GM12878 (cell line): ENCODE measurements around the gene PCBD1. TPM values are rescaled to one million over a fixed set of nuclear protein-coding genes. Genes with fewer than 3 reads are reported as not detected.

ENCODE experiments used
- ASH2L ChIP-seq: fragments of 300-600, 200-600 bp; sonication (generic); IDR thresholded peaks from 2 replicates; pipeline ENCODE4 v1.6.1; 2017; ENCODE audit warnings: low read depth, mild to moderate bottlenecking, borderline replicate concordance
- CBX5 ChIP-seq: sonication (generic); IDR thresholded peaks from 2 replicates; pipeline ENCODE4 v1.6.1; 2016; ENCODE audit warnings: low read depth, moderate library complexity, mild to moderate bottlenecking, inconsistent platforms
- CEBPB ChIP-seq, 2 experiments: fragments of 150-350 bp in 1 of 2; IDR thresholded peaks; 2 replicates each; pipeline ENCODE4 v1.6.1; 2012 to 2014; ENCODE audit warnings: low read depth in 2 of 2, low read length in 2 of 2, borderline replicate concordance in 1 of 2, inconsistent platforms in 1 of 2
- CEBPZ ChIP-seq: fragments of 150-350 bp; IDR thresholded peaks from 2 replicates; pipeline ENCODE4 v1.6.1; 2016; ENCODE audit warnings: low read depth, low read length
- CREM ChIP-seq: IDR thresholded peaks from 2 replicates; pipeline ENCODE4 v1.6.1; 2014; ENCODE audit warnings: antibody characterized with exemption, low read depth
- EGR1 ChIP-seq, 2 experiments: IDR thresholded peaks; 1 replicate in 1 of 2; 2 replicates in 1 of 2; pipeline ENCODE4 v1.6.1; 2011 to 2012; ENCODE audit warnings: low read depth in 2 of 2, low read length in 2 of 2, borderline replicate concordance in 1 of 2, mild to moderate bottlenecking in 1 of 2, moderate library complexity in 1 of 2
- JUND ChIP-seq: IDR thresholded peaks from 2 replicates; pipeline ENCODE4 v1.6.1; 2012; ENCODE audit warnings: low read depth, mild to moderate bottlenecking, low read length, improper control_type of control experiment, moderate library complexity
- MTA3 ChIP-seq: IDR thresholded peaks from 2 replicates; pipeline ENCODE4 v1.6.1; 2012; ENCODE audit warnings: low read length, inconsistent platforms, borderline replicate concordance
- MYB ChIP-seq: fragments of 150-350 bp; IDR thresholded peaks from 2 replicates; pipeline ENCODE4 v1.6.1; 2014; ENCODE audit warnings: mild to moderate bottlenecking, low read depth, low read length, borderline replicate concordance
- PAX8 ChIP-seq: fragments of 450-650 bp; IDR thresholded peaks from 2 replicates; pipeline ENCODE4 v1.6.1; 2017; ENCODE audit warnings: mild to moderate bottlenecking, moderate library complexity
- RAD21 ChIP-seq: IDR thresholded peaks from 2 replicates; pipeline ENCODE4 v1.6.1; 2011; ENCODE audit warnings: mild to moderate bottlenecking, low read depth, low read length, moderate library complexity; ENCODE audit not compliant: insufficient read depth
- RFX5 ChIP-seq: IDR thresholded peaks from 2 replicates; pipeline ENCODE4 v1.6.1; 2011; ENCODE audit warnings: low read depth, low read length, improper control_type of control experiment
- SKIL ChIP-seq: fragments of 450-650 bp; IDR thresholded peaks from 2 replicates; pipeline ENCODE4 v1.6.1; 2017; ENCODE audit warnings: mild to moderate bottlenecking, low read depth, inconsistent platforms; ENCODE audit not compliant: poor library complexity, severe bottlenecking
- SMC3 ChIP-seq: IDR thresholded peaks from 2 replicates; pipeline ENCODE4 v1.6.1; 2011; ENCODE audit warnings: low read length, improper control_type of control experiment, borderline replicate concordance
- STAT1 ChIP-seq: fragments of 450-650 bp; conservative IDR thresholded peaks from 2 replicates; pipeline ENCODE4 v1.6.1; 2014; ENCODE audit warnings: antibody characterized with exemption, mild to moderate bottlenecking
- TCF3 ChIP-seq: IDR thresholded peaks from 2 replicates; pipeline ENCODE4 v1.6.1; 2012; ENCODE audit warnings: low read depth, mild to moderate bottlenecking, low read length, borderline replicate concordance; ENCODE audit not compliant: insufficient read depth
- ZZZ3 ChIP-seq: IDR thresholded peaks from 2 replicates; pipeline ENCODE4 v1.6.1; 2011; ENCODE audit warnings: low read depth; ENCODE audit not compliant: control insufficient read depth, insufficient read length
- polyA plus RNA-seq, 11 experiments: library from polyadenylated mRNA; depleted of rRNA in 4 of 11; unstranded in 6 of 11; stranded (reverse) in 5 of 11; fragments of >200 nt; fragmentation: Nextera tagmentation in 4 of 11; fragmentation: Illumina TruSeq in 1 of 11; extraction: Ambion mirVana in 4 of 11; extraction: Trizol in 1 of 11; gene quantifications; 1 replicate in 1 of 11; 2 replicates in 10 of 11; pipeline versions ENCODE4 v1.2.1 to v1.2.3, GENCODE V29; 2011 to 2016; ENCODE audit warnings: inconsistent platforms in 2 of 11, missing spikeins in 2 of 11, low read depth in 1 of 11
- total RNA-seq, 4 experiments: library from RNA; depleted of rRNA in 3 of 4; stranded (reverse); fragments of >200 nt in 3 of 4; fragmentation: Illumina TruSeq in 1 of 4; extraction: Trizol in 1 of 4; gene quantifications; 2 replicates each; pipeline versions ENCODE4 v1.2.1 to v1.2.3, GENCODE V29; 2013 to 2021
- TF ChIP-seq, protein P1 (sequence below), 3 experiments: IDR thresholded peaks in 2 of 3; conservative IDR thresholded peaks in 1 of 3; 2 replicates each; pipeline ENCODE4 v1.5.1; 2011; ENCODE audit warnings: low read depth in 3 of 3, low read length in 3 of 3, mild to moderate bottlenecking in 3 of 3, control low read depth in 2 of 3, moderate library complexity in 2 of 3, inconsistent platforms in 1 of 3, mixed read lengths in 1 of 3; ENCODE audit not compliant: control insufficient read depth in 2 of 3, insufficient read depth in 1 of 3; ENCODE audit errors: extremely low read depth in 1 of 3
- TF ChIP-seq, protein P2 (sequence below): IDR thresholded peaks from 2 replicates; pipeline ENCODE4 v1.6.1; 2012; ENCODE audit warnings: low read depth, low read length, improper control_type of control experiment

The PCBD1 gene
- total and polyA plus RNA-seq, 10 of the 15 experiments (the other 5 are each of a cell fraction or from before 2014, with no cell fraction given), result 5.6 to 66.8 (median 34.2) TPM

DNA sequence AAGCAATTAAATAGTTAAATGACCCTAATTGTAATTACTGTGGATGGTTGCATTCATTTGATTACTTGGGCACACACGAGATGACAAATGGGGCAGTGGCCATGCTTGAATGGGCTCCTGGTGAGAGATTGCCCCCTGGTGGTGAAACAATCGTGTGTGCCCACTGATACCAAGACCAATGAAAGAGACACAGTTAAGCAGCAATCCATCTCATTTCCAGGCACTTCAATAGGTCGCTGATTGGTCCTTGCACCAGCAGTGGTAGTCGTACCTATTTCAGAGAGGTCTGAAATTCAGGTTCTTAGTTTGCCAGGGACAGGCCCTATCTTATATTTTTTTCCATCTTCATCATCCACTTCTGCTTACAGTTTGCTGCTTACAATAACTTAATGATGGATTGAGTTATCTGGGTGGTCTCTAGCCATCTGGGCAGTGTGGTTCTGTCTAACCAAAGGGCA, 8.3 kb downstream of the PCBD1 start (continued):
- peak; percentile 90 for TF ChIP-seq RAD21
- peak; percentile 85; the same call in 1 of the 2 replicates for TF ChIP-seq PAX8
- TF ChIP-seq CREM, result no peak
- TF ChIP-seq STAT1, result no peak
- TF ChIP-seq SMC3, result peak; percentile 96
- no peak for TF ChIP-seq CEBPZ
- TF ChIP-seq, protein P1, sequence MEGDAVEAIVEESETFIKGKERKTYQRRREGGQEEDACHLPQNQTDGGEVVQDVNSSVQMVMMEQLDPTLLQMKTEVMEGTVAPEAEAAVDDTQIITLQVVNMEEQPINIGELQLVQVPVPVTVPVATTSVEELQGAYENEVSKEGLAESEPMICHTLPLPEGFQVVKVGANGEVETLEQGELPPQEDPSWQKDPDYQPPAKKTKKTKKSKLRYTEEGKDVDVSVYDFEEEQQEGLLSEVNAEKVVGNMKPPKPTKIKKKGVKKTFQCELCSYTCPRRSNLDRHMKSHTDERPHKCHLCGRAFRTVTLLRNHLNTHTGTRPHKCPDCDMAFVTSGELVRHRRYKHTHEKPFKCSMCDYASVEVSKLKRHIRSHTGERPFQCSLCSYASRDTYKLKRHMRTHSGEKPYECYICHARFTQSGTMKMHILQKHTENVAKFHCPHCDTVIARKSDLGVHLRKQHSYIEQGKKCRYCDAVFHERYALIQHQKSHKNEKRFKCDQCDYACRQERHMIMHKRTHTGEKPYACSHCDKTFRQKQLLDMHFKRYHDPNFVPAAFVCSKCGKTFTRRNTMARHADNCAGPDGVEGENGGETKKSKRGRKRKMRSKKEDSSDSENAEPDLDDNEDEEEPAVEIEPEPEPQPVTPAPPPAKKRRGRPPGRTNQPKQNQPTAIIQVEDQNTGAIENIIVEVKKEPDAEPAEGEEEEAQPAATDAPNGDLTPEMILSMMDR (IDR thresholded peaks at IDR 0.05 in 2 of 3, conservative IDR thresholded peaks at IDR 0.05 in 1 of 3; ENCODE audit: control insufficient read depth in 2 of 3, extremely low read depth in 1 of 3, insufficient read depth in 1 of 3, low read depth in 3 of 3, low read length in 3 of 3), result peak; percentile 85 to 92 (median 89); a peak in 5 of 6 replicates
- TF ChIP-seq JUND, result no peak
- no peak for TF ChIP-seq CEBPB (IDR thresholded peaks at IDR 0.05; ENCODE audit: borderline replicate concordance in 1 of 2, low read depth in 2 of 2, low read length in 2 of 2)
- TF ChIP-seq, protein P2, sequence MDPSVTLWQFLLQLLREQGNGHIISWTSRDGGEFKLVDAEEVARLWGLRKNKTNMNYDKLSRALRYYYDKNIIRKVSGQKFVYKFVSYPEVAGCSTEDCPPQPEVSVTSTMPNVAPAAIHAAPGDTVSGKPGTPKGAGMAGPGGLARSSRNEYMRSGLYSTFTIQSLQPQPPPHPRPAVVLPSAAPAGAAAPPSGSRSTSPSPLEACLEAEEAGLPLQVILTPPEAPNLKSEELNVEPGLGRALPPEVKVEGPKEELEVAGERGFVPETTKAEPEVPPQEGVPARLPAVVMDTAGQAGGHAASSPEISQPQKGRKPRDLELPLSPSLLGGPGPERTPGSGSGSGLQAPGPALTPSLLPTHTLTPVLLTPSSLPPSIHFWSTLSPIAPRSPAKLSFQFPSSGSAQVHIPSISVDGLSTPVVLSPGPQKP, result no peak
- no peak for TF ChIP-seq TCF3
- TF ChIP-seq EGR1 (IDR thresholded peaks at IDR 0.05; ENCODE audit: borderline replicate concordance in 1 of 2, low read depth in 2 of 2, low read length in 2 of 2), result no peak
- no peak for TF ChIP-seq ZZZ3
- TF ChIP-seq ASH2L, result no peak
- TF ChIP-seq CBX5, result no peak
- no peak for TF ChIP-seq RFX5
- TF ChIP-seq MYB, result no peak
- no peak for TF ChIP-seq MTA3
- TF ChIP-seq SKIL, result peak; percentile 20
